IPS-NIHi11 (cell line): ENCODE data around the gene ZNF326.

ENCODE experiments used
- DNase-seq: peaks from one replicate; pipeline ENCODE4 v3.0.0; 2012; ENCODE audit warnings: mixed read lengths, low spot score

ZNF326 gene, protein sequence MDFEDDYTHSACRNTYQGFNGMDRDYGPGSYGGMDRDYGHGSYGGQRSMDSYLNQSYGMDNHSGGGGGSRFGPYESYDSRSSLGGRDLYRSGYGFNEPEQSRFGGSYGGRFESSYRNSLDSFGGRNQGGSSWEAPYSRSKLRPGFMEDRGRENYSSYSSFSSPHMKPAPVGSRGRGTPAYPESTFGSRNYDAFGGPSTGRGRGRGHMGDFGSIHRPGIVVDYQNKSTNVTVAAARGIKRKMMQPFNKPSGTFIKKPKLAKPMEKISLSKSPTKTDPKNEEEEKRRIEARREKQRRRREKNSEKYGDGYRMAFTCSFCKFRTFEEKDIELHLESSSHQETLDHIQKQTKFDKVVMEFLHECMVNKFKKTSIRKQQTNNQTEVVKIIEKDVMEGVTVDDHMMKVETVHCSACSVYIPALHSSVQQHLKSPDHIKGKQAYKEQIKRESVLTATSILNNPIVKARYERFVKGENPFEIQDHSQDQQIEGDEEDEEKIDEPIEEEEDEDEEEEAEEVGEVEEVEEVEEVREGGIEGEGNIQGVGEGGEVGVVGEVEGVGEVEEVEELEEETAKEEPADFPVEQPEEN

DNA sequence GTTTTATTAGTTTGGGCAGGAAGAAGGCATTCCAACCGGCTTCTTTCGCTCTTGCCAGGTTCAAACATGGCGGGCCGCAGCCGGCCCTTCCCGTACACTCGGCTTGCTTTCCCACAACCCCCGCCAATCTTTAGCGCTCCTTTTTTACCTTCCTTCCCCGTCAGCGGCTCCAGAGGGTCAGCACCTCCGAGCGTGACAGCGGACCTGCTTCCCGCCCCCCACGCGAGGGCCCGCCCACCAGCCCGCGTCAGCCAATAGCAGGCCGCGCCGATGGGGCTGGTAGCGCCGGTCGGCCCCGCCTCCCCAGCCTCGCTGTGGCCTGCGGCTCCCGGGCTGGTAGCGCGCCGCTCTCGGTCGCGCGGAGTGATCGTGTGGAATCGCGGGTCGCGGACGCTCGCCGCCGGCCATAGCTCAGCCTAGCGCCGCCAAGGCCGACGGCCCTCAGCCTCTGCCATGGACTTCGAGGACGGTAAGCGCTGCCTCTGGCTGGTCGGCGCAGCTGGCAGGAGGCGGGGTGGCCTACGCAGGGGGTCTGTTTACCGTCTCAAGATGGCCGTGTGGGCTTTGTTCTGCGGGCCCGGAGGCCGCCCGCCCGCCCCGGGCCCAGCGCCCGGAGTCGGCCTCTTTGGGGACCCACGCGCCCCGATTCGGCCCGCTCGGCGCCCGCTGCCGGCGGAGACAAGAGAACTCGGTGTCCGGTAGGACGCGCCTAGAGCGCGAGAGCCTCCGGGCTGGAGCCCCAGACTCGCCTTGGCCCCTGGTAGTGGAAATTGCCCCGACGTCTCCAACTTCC lies at the start of gene ZNF326:
TSS of gene ZNF326 (plus strand) at position 306 of the 793 bp plus-strand sequence. CDS start at position 454, 148 bp downstream.
- DNase-seq = peak; percentile 100

DNA sequence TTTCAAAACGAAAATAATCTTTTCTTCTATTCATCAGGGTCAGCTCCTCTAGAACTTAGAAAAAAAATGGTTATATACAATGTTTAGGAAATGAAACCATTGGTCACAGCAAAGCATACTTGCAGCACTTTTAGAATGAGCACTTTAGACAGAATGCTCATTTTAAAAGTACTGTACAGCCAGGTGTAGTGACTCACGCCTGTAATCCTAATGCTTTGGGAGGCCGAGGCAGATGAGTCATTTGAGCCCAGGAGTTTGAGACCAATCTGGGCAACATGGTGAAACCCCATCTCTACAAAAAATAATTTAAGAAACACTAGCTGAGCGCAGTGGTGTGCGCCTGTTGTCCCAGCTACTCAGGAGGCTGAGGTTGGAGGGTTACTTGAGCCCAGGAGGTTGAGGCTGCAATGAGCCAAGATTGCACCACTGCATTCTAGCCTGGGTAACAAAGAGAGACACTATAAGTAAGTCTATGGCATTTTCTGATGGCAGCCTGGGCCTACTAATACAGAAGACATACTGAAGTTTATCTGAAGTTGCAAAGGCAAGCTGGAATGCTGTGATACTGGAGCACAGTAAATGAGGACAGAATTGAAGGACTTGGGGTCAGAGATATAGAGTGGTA lies 48.9 kb upstream of the ZNF326 start:
- no peak for DNase-seq

DNA sequence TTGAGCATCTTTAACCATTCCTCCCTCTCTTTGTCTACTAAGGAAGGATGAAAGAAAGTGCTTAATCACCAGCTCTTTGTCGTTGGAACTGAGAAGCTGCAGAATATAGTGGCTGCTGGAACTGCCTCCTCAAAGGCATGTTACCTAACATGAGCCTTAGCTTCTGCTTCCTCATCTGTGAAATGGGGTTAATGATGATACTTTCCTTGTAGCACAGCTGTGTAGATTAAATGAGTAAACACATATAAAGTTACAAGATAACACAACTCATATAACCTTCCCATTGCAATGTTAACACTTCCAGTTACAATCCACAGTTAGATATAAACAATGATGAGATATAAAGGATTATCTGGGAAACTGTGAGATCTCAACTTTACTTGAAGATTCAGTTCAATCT lies 48.4 kb upstream of the ZNF326 start:
- no peak for DNase-seq

DNA sequence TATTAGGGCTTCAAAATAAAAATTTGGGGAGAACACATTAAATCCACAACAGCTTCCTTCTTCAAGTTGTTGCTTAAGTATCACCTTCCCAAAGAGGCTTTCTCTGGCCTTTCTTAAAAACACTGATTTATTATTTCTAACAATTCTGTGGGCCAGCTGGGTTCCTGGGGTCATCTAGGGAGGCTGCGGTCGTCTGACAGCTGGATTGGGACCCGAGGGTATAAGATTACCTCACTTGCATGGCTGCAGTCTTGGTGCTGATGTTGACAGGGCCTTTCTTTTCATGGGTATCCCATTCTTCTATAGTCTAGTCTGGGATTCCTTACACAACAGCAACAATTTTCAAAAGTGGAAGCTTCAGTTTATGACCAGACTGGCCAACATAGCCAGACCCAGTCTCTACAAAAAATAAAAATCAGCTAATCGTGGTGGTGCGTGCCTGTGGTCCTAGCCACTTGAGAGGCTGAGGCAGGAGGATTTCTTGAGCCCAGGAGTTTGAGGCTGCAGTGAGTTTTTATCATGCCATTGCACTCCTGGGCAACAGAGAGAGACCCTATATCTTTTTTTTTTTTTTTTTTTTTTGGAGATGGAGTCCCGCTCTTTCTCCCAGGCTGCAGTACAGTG lies 46.1 kb upstream of the ZNF326 start:
- no peak for DNase-seq

DNA sequence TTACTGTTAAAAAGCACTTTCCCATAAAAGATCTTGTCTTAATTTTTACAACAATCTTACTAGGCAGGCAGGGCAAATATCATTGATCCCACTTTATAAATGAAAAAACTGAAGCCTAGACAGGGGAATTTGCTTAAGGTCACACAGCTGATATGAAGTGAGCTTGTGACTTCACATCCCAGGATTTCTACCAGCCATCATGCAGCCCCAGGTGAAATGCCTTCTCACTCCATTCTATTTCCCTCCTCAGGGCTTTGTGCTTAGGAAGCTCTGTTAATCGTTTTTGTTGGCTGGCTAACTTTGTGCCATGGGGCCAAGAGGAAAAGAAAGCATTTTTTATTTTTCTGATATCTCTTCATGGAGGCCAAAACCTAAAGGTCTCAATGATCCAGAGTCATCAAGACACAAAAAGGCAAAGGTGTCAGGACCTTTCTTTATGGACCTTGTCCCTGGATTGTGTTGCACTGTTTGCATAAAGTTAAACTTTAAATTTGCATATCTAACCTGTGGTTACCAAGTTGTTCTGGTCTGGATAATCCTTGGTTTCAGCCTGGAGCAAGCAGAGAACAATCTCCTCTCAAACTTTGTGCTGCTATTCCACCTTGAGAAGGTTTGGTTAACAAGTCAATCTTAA lies 44.8 kb upstream of the ZNF326 start:
- no peak for DNase-seq

DNA sequence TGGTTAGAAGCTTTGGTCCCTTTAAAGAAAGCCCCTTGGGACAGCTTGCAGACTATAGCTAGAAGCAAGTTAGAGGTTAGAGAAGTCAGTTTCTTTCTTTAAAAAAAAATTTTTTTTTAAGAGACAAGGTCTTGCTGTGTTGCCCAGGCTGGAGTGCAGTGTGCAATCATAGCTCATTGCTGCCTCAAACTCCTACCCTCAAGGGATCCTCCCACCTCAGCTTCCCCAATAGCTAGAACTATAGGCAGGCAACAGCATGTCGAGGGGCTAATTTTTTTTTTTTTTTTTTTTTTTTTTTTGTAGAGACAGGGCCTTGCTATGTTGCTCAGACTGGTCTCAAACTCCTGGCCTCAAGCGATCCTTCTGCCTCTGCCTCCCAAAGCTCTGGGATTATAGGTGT lies 44.2 kb upstream of the ZNF326 start:
- no peak for DNase-seq

DNA sequence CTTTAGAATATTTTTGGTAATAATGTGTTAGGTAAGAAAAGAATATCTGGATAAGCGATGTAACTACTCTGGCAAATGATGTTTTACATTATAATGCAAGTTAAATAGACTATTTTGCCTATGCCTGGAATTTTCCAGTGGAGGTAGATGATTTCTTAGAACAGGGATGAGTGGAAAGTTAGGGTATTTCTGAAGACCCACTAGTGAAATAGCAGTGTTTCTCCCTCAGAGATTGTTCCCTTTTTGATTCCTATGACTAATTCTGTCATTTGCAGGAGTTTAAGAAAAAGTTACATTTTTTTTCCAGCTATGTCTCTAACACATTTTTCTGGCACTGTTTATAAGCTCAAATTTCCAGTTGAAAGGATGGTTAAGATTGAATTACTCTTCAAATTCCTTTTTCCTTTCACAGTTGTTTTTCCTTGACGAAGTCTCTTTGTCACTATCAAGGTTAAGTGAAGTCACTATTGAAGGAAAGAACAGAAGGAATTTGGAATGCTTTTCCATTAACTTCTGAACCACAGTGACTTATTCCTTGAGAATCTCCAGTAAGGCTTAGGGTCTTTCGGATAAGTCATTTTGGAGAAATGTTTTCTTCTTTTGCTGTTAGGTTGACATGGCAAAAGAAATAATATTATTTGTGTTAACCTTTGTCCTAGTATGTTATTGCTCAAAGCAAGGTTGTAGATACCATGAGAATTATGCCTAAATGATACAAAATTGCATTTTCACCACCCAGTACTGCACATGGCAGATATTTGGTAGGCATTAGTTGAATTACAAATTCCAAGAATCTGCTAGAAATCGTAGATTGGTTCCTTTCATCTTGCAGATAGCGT lies 42.9 kb upstream of the ZNF326 start:
- no peak for DNase-seq

DNA sequence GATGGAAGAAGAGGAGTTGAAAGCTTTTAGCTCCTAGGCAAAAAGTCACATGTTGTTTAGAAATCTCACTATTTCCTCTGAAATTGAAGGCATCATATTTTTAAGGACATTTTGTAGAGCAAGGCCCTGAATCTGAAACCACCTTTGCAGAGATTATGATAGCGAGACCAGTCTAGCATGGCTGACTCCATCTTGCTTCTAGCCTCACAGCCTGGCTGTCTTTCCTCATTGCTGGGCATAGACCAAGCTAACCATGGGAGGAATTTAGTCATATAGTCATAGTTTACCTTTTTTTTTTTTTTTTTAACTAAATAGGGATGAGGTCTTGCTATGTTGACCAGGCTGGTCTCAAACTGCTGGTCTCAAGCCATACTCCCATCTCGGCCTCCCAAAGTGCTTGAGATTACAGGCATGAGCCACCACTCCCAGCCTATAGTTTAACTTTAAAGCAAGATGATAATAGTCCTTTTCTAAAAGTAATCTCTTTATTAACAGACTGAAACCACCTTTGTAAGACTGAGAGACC lies 42.2 kb upstream of the ZNF326 start:
- DNase-seq = no peak

DNA sequence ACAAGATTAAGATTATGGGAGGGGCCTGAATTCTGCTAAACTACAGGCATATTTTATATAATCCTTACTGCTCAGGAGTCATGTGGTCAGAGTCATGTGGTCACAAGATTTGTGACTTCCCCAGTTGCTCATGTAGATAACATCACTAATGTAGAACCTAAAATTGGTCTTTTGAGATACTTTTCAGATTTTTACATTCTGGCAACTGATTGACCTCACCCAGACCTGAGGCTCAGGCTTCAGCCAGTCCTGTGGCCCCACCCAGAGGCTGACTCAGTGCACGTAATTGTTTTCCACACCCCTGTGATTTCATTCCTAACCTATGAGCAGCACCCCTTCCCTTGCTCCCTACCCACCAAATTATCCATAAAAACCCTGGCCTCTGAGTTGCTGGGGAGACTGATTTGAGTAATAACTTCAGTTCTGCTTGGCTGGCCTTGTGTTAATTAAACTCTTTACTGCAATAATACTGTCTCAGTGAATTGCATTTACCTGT lies 41.7 kb upstream of the ZNF326 start:
- DNase-seq = peak; percentile 48

DNA sequence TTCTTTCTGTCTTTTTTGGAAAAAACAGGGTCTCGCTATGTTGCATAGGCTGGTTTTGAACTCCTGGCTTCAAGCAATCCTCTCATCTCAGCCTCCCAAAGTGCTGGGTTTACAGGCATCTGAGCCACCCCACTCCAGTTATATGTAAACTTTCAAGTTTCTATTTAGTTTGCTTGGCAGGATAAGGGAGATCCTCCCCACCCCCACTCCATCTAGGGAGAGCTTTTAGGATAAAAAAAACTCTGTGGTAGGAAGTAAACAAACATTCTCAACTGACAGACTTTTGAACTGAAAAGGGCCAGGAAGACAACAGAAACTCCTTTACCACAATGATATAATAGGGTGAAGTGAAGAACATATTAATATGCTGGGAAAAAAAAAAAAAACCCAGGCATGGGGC lies 41.0 kb upstream of the ZNF326 start:
- no peak for DNase-seq

DNA sequence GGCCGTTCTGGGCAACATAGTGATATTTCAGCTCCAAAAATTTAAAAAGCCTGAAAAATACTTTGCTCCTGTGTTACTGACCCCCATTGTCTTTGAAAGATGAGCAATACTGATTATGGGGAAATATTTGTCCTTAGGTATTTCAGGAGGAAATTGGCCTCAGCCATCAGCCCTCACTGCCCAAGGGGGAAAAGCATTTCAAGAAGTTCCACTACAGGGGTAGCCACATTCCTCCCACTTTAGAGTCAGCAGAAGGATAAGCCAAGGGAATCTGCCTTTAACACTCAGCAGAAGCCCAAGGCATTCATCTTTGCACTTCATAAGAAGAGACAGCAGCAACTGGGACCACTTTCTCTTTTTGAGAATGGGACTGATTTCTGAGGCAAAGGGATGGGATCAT lies 40.5 kb upstream of the ZNF326 start:
- no peak for DNase-seq

DNA sequence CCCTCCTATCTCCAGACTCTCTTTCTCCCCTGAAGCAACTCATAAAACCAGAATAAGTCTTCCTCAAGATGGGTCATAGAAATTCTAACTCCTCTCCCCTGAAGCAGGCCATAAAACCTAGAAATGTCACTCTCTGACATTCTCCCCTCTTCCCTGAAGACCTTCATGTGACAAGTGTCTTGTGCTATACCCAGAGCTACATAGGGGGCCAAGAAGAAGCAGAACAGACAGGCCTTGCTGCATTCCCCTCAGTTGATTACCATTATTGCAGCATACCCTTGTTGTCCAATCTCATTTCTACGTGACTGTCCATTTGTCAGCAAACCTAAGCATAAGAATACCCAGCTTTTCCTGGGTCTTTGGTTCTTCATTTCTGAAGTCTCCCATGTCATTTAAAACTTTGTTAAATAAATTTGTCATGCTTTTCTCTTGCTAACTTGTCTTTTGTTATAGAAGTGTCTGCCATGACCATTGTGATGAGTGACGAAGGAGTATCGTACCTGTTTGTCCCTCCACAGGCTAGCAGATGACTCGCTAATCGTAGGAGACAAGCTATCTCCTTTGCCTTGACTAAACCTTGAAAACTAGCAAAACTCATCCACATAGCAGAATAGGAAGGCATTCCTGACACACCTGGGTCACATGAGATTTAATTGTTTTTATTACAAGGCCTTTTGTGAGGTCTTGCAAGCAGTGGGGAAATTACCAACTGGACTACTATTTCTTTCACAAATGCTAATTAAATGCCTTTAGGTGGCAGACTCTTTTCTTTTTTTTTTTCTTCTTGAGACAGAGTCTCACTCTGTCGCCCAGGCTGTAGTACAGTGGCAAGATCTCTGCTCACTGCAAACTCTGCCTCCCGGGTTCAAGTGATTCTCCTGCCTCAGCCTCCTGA lies 39.4 kb upstream of the ZNF326 start:
- DNase-seq = no peak

DNA sequence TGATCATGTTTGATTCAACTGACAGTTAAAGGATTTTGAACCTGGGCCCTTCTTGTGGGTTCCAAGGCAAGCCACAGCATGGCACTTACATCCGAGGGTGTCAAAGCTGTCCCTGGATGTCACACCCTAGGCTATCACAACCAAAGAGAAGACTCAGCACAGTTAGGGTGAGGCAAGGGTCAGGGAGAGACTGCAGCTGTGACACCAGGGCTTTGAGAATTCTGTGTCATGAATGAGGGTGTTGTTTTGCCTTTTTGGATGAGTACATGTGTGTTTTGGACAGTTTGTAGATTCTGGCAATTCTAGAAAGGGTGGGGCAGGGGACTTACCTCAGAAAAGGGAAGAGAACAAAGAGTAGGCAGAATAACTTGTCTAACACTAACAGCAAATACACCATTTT lies 37.8 kb upstream of the ZNF326 start:
- DNase-seq = no peak

DNA sequence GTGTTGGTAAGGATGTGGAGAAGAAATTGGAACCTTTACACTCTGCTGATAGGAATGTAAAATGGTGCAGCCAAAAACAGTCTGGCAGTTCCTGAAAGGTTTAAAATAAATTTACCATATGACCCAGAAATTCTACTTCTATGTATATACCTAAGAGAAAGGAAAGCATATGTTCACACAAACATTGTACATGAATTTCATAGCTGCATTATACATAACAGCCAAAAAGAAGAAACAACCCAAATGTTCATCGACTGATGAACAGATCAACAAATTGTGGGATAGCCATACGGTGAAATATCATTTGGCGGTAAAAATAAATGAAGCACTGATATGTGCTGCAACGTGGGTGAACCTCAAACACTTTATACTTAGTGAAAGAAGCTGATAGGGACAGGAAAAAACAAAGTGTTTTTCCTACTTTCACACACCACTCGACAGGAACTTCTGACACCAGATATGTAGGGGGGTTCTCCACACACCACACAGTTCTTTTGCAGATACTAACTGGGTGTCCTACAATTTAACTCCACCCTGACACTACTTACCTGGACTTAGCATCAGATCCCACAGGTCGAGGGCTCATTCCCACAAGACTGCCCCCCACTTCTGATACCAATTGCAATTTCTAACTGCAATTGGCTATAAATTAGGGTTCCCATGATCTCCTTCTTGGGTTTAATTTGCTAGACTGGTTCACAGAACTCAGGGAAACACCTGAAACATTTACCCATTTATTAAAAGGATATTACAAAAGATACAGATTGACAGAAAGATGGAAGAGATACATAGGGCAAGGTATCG lies 35.9 kb upstream of the ZNF326 start:
- no peak for DNase-seq

DNA sequence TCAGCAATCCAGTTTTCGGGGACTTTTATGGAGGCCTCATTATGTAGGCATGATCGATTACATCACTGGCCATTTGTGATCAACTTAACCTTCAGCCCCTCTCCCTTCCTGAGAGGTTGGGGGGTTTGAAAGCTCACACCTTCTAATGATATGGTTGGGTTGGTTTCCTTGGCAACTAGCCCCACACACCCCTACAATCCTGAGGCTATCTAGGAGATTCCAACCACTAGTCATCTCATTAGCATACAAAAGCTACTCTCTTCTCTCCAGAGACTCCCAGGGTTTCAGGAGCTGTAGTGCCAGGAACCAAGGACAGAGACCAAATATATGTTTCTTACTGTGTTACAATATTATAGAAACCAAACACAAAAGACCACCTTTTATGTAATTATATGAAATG lies 35.2 kb upstream of the ZNF326 start:
- DNase-seq = no peak

DNA sequence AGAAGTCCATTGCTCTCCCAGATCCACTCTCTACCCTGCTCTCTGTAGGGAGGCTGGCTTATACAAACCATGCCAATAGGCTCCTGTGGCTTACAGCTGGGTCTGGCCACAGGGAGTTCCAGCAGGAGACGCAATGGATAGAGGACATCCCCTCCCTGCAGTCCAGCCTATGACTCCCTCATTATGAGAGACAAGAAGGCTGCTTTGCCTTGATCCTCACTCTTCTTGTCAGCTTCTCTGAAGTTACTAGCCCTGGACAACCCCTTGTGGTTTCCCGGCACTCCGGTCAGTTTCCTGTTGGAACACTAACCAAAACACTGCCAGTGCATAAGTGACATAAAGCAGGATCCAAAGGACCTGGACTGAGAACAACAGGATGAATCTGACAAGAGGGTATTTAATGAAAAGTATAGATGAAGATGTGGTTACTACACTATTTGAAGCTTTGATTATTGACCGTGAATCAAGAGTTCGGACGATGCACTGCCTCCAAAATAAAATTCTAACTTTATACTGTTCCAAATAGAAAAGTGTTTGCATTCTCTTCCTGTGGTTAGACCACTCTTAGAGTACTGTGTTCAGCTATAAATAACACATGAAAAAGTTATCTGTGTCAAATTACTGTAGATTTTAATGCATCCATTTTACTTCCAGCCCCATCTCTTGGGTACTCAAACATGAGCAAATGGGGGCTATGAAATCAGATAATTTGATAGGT lies 32.7 kb upstream of the ZNF326 start:
- DNase-seq = no peak

DNA sequence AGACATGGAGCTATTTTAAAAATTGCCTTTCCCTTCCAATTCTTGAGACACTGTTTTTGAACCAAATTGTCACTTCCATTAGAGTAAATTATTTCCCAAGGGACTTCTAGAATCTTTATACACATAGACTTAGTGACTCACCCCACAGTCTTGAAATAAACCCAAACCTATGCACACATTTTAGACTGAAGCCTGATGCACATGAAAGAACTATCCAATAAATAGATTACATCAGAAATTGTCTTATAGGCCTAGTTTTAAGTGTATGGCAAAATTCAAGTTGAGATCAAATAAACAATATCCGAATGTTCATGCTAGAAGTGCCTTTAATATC lies 32.2 kb upstream of the ZNF326 start:
- DNase-seq = no peak
